ENCODE measurements around the gene FBXW8.

GRCh38 chr12:117076410-117077372, 165.9 kb downstream of the FBXW8 start:
- TF ChIP-seq TAF1 (IDR thresholded peaks at IDR 0.05; ENCODE audit: borderline replicate concordance, insufficient read depth, low read length) (no peak), REST (IDR thresholded peaks at IDR 0.05; ENCODE audit: insufficient read depth in 1 of 2, low read depth in 2 of 2, low read length in 2 of 2) (0 out of 4 replicates have a peak, but pooled peaks of 1 of the 2 experiments have one; percentile 43)
